ENCODE data around the gene CLSTN1.
"Not testable (repeated sequence)": the region's sequence is repeated elsewhere in the genome, so short reads cannot be mapped to it uniquely, and the experiment has no call there.

The CLSTN1 gene

DNA sequence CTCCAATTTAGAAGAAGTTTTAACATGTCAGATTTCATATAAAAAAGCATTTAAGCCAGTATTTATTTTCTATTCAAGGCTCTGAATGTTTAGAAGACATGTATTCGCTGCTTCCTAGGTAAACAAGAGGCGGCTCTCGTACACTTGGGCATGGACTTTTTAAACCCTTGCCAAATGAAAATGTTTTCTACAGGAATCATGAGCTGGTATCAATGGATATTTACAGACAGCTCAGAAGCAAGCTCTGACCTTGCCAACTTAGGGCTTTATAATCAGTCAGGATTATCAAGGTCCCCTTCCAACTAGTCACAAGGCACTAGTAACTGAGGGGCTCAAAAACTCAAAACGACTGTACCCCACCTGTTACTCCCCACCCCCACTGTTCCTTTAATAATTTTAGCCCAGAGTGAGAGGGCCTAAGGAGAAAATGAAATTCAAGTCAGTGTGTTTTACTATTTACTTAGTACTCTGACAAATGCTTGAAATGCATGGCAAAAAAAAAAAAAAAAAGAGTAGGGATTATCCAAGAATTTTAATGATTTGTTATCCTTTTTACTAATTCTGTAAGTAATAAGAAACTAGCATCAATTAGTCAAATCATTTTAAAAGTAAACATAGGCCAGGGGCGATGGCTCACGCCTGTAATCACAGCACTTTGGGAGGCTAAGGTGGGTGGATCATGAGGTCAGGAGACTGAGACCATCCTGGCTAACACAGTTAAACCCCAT lies 12.4 kb downstream of the CLSTN1 start:
- Histone ChIP-seq H3K9me3 (ENCODE audit: control insufficient read depth, insufficient read depth, low read depth, low read length) (no peaks in the 10 kb centered on the region), H3K4me1 (ENCODE audit: control insufficient read depth, insufficient read depth, low read length) (peaks cover 18% of the 10 kb centered on the region), H3K4me3 (ENCODE audit: low read depth, low read length) (no peak overlapping the region), H3K27me3 (ENCODE audit: control insufficient read depth, insufficient read depth, low read length) (no peaks in the 10 kb centered on the region), H3K36me3 (ENCODE audit: control insufficient read depth, insufficient read depth, low read length) (no peaks in the 10 kb centered on the region), H3K27ac (ENCODE audit: low read depth, low read length) (no peak overlapping the region), H3K9ac (ENCODE audit: low read length) (no peak overlapping the region)

DNA sequence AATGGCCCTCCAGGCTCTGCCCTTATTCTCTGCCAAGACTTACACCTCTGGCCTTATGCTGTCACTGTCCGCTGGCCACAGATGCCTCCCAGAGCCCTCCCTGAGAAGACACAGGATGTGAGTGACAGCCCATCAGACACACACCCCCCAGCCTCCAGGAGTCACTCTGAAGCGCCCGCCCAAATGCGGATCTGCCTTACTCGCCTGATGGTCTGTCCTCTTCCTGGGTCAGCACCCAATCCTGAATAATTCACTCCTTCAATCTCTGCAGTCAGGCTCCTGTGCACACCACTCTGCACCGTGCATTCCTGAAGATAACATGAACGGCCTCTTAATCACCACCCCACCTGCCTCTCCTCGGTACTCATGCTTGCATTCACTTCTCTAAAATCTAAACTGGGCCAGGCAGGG lies 14.7 kb downstream of the CLSTN1 start:
- Histone ChIP-seq H3K9ac (ENCODE audit: low read length) (no peak overlapping the region), H3K27me3 (ENCODE audit: control insufficient read depth, insufficient read depth, low read length) (no peaks in the 10 kb centered on the region), H3K4me1 (ENCODE audit: control insufficient read depth, insufficient read depth, low read length) (peaks cover 28% of the 10 kb centered on the region), H3K36me3 (ENCODE audit: control insufficient read depth, insufficient read depth, low read length) (no peaks in the 10 kb centered on the region), H3K9me3 (ENCODE audit: control insufficient read depth, insufficient read depth, low read depth, low read length) (no peaks in the 10 kb centered on the region), H3K4me3 (ENCODE audit: low read depth, low read length) (no peak overlapping the region), H3K27ac (ENCODE audit: low read depth, low read length) (no peak overlapping the region)

DNA sequence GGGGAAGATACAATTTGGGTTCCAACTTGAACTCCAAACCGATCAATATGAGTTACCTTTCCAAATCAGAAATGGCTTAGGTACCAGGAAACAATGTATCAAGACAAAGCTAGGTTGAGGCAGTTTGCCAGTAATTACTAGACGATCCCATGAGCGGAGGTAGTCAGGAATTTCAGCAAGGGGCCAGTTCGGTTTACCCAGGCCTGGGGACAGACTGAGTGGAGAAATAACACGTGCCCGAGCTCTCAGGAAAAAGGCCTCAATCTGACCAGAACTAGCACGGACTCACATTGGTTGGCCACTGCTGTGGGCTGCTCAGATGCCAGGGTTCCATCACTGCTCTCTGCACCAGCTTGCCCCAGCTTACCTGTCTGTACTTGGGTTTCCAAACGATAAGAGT lies 15.3 kb downstream of the CLSTN1 start:
- Histone ChIP-seq H3K9ac (ENCODE audit: low read length) (no peak overlapping the region), H3K27me3 (ENCODE audit: control insufficient read depth, insufficient read depth, low read length) (no peaks in the 10 kb centered on the region), H3K9me3 (ENCODE audit: control insufficient read depth, insufficient read depth, low read depth, low read length) (no peaks in the 10 kb centered on the region), H3K4me1 (ENCODE audit: control insufficient read depth, insufficient read depth, low read length) (peaks cover 28% of the 10 kb centered on the region), H3K4me3 (ENCODE audit: low read depth, low read length) (no peak overlapping the region), H3K27ac (ENCODE audit: low read depth, low read length) (no peak overlapping the region), H3K36me3 (ENCODE audit: control insufficient read depth, insufficient read depth, low read length) (no peaks in the 10 kb centered on the region)

DNA sequence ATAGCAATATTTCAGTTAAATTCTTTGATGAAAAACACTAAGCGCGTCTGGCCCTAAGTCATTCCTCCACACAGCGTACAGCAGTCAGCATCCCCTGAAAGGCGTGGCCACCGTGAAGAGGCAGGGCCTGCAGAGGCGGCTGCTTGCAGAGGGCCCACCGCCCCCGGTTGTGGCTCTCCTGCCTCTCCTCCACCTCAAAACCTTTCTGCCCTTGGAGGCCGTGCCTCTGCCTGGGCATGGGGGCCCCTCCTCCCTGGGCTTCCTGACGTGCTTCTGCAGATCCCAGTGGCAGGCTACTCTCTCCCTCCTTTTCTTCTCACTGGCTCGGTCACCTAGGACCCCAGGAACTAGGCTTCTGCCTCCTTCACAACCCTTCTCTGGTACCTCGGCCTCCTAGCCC lies 16.2 kb downstream of the CLSTN1 start:
- Histone ChIP-seq H3K4me3 (ENCODE audit: low read depth, low read length) (no peak overlapping the region), H3K4me1 (ENCODE audit: control insufficient read depth, insufficient read depth, low read length) (peaks cover 28% of the 10 kb centered on the region), H3K27ac (ENCODE audit: low read depth, low read length) (no peak overlapping the region), H3K9ac (ENCODE audit: low read length) (no peak overlapping the region), H3K36me3 (ENCODE audit: control insufficient read depth, insufficient read depth, low read length) (no peaks in the 10 kb centered on the region), H3K9me3 (ENCODE audit: control insufficient read depth, insufficient read depth, low read depth, low read length) (no peaks in the 10 kb centered on the region), H3K27me3 (ENCODE audit: control insufficient read depth, insufficient read depth, low read length) (no peaks in the 10 kb centered on the region)

DNA sequence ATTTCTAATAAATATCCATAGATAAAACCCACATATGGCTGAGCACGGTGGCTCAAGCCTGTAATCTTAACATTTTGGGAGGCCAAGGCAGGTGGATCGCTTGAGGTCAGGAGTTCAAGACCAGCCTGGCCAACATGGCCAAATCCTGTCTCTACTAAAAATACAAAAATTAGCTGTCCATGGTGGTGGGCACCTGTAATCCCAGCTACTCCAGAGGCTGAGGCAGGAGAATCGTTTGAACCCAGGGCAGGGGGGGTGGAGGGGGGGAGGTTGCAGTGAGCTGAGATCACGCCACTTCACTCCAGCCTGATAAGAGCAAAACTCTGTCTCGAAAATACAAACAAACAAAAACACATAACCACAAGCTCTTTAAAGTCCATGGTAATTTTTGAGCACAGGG lies 17.8 kb downstream of the CLSTN1 start:
- not testable (repeated sequence) for H3K4me3 ChIP-seq (ENCODE audit: low read depth, low read length); H3K27ac ChIP-seq (ENCODE audit: low read depth, low read length)
- peaks cover 28% of the 10 kb centered on the region for H3K4me1 ChIP-seq (ENCODE audit: control insufficient read depth, insufficient read depth, low read length)

DNA sequence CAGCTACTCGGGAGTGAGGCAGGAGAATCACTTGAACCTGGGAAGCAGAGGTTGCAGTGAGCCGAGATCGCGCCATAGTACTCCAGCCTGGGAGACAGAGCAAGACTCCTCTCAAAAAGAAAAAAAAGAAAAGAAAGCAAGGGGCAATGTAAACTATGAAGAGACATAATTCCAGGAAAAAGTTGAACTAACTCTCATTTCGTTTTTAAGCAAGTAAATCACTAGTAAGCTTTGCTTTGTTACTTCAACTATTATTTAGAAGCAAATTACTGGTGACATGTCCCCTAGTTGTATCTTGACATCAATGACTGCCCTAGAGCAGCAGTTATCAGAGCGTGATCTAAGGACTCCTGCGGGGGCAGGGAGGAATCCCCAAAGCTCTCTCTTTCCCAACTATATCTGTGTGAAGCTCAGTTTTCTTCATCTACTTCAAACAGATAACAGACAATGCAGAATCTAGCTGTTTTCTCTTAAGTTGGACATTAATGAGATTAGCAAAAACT lies 18.7 kb downstream of the CLSTN1 start:
- no peaks in the 10 kb centered on the region for H3K9me3 ChIP-seq (ENCODE audit: control insufficient read depth, insufficient read depth, low read depth, low read length)
- peaks cover 28% of the 10 kb centered on the region for H3K4me1 ChIP-seq (ENCODE audit: control insufficient read depth, insufficient read depth, low read length)
- no peaks in the 10 kb centered on the region for H3K36me3 ChIP-seq (ENCODE audit: control insufficient read depth, insufficient read depth, low read length)
- no peaks in the 10 kb centered on the region for H3K27me3 ChIP-seq (ENCODE audit: control insufficient read depth, insufficient read depth, low read length)
- no peak overlapping the region for H3K27ac ChIP-seq (ENCODE audit: low read depth, low read length)
- H3K9ac ChIP-seq (ENCODE audit: low read length), result no peak overlapping the region
- no peak overlapping the region for H3K4me3 ChIP-seq (ENCODE audit: low read depth, low read length)

More for the DNA sequence above, 17.8 kb downstream of the CLSTN1 start:
- not testable (repeated sequence) for H3K36me3 ChIP-seq (ENCODE audit: control insufficient read depth, insufficient read depth, low read length); H3K27me3 ChIP-seq (ENCODE audit: control insufficient read depth, insufficient read depth, low read length); H3K9ac ChIP-seq (ENCODE audit: low read length); H3K9me3 ChIP-seq (ENCODE audit: control insufficient read depth, insufficient read depth, low read depth, low read length)

DNA sequence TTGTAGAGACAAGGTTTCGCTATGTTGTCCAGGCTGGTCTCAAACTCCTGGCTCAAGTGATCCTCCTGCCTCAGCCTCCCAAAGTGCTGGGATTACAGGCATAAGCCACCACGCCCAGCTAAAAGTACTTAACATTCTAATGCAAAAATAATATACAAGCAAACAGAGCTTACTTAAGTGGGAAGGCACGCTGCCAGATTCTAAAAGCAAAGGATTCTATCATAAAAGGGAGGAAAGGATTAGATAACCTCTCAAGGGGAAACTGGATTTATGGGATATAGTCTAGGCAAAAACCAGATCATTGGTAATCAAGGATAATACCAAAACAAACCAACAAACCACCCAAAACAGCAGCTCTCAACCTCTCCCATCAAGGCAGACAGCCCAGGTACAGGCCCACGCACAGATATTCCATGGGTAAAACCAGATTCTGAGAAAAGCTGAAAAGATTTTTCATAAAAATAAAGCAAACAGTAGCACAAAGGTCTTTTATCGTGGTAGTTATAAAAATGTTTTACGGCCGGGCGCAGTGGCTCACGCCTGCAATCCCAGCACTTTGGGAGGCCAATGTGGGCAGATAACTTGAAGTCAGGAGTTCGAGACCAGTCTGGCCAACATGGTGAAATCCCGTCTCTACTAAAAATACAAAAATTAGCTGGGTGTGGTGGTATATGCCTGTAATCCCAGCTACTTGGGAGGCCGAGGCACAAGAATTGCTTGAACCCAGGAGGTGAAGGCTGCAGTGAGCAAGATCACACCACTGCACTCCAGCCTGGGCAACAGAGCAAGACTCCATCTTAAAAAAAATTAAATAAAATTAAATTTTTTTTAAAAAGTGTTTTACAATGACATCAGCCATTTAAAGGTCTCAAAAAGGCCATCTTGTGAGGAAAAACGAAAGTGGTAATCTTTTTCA lies 20.5 kb downstream of the CLSTN1 start:
- H3K9ac ChIP-seq (ENCODE audit: low read length); H3K27me3 ChIP-seq (ENCODE audit: control insufficient read depth, insufficient read depth, low read length); H3K27ac ChIP-seq (ENCODE audit: low read depth, low read length); H3K36me3 ChIP-seq (ENCODE audit: control insufficient read depth, insufficient read depth, low read length); H3K9me3 ChIP-seq (ENCODE audit: control insufficient read depth, insufficient read depth, low read depth, low read length); H3K4me3 ChIP-seq (ENCODE audit: low read depth, low read length): not testable (repeated sequence)
- peaks cover 22% of the 10 kb centered on the region for H3K4me1 ChIP-seq (ENCODE audit: control insufficient read depth, insufficient read depth, low read length)

DNA sequence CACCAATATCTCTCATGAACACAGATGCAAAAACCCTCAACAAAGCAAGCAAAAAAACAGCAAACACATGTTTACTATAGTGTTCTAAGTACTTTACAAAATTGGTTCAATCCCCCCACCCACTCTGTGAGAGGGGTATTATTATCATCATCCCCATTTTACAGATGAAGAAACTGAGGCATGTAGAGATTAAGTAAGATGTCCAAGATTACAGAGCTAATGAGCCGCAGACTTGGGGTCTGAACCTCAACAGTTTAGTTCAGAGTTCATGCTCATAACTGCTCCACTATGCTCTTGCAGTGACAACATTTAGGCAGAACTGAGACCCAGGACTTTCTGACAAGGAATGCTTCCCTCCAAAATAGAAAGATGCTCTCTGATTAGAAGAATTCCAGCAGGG lies 21.9 kb downstream of the CLSTN1 start:
- peaks cover 15% of the 10 kb centered on the region for H3K4me1 ChIP-seq (ENCODE audit: control insufficient read depth, insufficient read depth, low read length)
- no peak overlapping the region for H3K4me3 ChIP-seq (ENCODE audit: low read depth, low read length)
- H3K27me3 ChIP-seq (ENCODE audit: control insufficient read depth, insufficient read depth, low read length), result no peaks in the 10 kb centered on the region
- H3K36me3 ChIP-seq (ENCODE audit: control insufficient read depth, insufficient read depth, low read length), result no peaks in the 10 kb centered on the region
- no peak overlapping the region for H3K27ac ChIP-seq (ENCODE audit: low read depth, low read length)
- H3K9me3 ChIP-seq (ENCODE audit: control insufficient read depth, insufficient read depth, low read depth, low read length), result no peaks in the 10 kb centered on the region
- no peak overlapping the region for H3K9ac ChIP-seq (ENCODE audit: low read length)

DNA sequence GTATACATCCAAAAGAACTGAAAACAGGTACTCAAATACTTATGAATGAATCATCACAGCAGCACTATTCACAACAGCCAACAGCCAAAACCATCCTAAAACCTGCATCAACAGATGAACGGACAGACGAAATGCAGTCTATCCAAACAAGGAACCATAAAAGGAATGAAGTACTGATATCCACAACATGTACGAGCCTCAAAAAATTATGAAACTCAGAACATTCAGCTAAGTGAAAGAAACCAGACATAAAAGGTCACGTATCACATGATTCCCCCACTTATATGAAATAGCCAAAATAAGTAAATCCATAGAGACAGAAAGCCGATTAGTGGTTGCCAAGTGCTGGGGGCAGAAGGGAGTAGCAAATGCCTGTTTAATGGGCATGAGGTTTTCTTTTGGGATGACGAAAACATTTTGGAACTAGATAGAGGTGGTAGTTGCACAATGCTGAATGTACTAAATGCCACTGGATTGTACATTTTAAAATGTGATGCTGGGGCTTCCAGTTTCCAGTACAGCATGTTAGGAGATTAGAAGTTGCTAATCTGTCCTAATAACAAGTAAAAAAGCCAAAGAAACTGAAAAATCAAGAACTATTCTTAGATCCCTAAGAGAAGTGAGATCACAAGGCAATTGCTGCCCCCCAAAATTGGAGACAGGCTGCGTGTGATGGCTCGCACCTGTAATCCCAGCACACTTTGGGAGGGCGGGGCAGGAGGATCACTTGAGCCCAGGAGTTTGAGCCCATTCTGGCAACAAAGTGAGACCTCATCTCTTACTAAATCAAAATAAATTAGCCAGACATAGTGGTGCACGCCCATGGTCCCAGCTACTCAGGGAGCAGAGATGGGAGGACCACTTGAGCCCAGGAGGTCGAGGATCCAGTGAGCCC lies 25.3 kb downstream of the CLSTN1 start:
- Histone ChIP-seq H3K4me1 (ENCODE audit: control insufficient read depth, insufficient read depth, low read length) (peaks cover 15% of the 10 kb centered on the region), H3K9me3 (ENCODE audit: control insufficient read depth, insufficient read depth, low read depth, low read length) (no peaks in the 10 kb centered on the region), H3K36me3 (ENCODE audit: control insufficient read depth, insufficient read depth, low read length) (no peaks in the 10 kb centered on the region), H3K9ac (ENCODE audit: low read length) (no peak overlapping the region), H3K27me3 (ENCODE audit: control insufficient read depth, insufficient read depth, low read length) (no peaks in the 10 kb centered on the region), H3K27ac (ENCODE audit: low read depth, low read length) (no peak overlapping the region), H3K4me3 (ENCODE audit: low read depth, low read length) (no peak overlapping the region)

DNA sequence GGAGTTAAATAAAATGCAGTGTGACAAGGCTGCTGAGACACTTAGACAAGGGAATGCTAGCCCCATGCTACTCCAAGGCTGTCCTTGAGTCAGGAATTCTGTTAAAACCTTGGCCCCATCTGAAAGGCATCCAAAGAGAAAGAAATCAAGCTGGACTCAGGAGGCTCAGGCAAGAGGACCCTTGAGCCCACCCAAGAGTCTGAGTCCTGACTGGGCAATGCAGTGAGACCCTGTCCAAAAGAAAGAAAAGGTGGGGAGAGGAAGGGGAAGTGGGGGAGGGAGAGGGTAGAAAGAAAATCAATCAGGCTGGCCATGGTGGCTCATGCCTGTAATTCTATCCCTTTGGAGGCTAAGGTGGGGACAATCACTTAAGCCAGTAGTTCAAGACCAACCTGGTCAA lies 26.7 kb downstream of the CLSTN1 start:
- Histone ChIP-seq H3K36me3 (ENCODE audit: control insufficient read depth, insufficient read depth, low read length) (no peaks in the 10 kb centered on the region), H3K4me1 (ENCODE audit: control insufficient read depth, insufficient read depth, low read length) (peaks cover 29% of the 10 kb centered on the region), H3K27me3 (ENCODE audit: control insufficient read depth, insufficient read depth, low read length) (no peaks in the 10 kb centered on the region), H3K4me3 (ENCODE audit: low read depth, low read length) (no peak overlapping the region), H3K9me3 (ENCODE audit: control insufficient read depth, insufficient read depth, low read depth, low read length) (no peaks in the 10 kb centered on the region), H3K27ac (ENCODE audit: low read depth, low read length) (no peak overlapping the region), H3K9ac (ENCODE audit: low read length) (no peak overlapping the region)

Measured in HUES6 (cell line).